H1 (cell line): Measurements from ENCODE around the gene ENTREP1.

Experiments used
- ATF2 ChIP-seq: IDR thresholded peaks from 2 replicates; pipeline ENCODE4 v1.6.1; 2012; ENCODE audit warnings: low read length, inconsistent platforms
- ATF3 ChIP-seq: IDR thresholded peaks from 2 replicates; pipeline ENCODE4 v1.6.1; 2011; ENCODE audit warnings: low read depth, mild to moderate bottlenecking, low read length; ENCODE audit not compliant: insufficient read depth
- BACH1 ChIP-seq: IDR thresholded peaks from 2 replicates; pipeline ENCODE4 v1.6.1; 2012; ENCODE audit warnings: low read length, improper control_type of control experiment
- CHD2 ChIP-seq: IDR thresholded peaks from 2 replicates; pipeline ENCODE4 v1.6.1; 2012; ENCODE audit warnings: low read length, improper control_type of control experiment
- CTCF ChIP-seq, 3 experiments: IDR thresholded peaks; 1 replicate in 2 of 3; 2 replicates in 1 of 3; pipeline versions ENCODE4 v1.5.1 to v1.6.1; 2011; ENCODE audit warnings: low read length in 3 of 3, mild to moderate bottlenecking in 3 of 3, inconsistent platforms in 2 of 3, low read depth in 1 of 3, moderate library complexity in 1 of 3; ENCODE audit not compliant: insufficient read depth in 1 of 3; ENCODE audit errors: control extremely low read depth in 1 of 3
- EP300 ChIP-seq, 2 experiments: IDR thresholded peaks; 1 replicate in 1 of 2; 2 replicates in 1 of 2; pipeline ENCODE4 v1.6.1; 2011 to 2012; ENCODE audit warnings: low read depth in 2 of 2, low read length in 2 of 2, mild to moderate bottlenecking in 2 of 2, borderline replicate concordance in 1 of 2, inconsistent platforms in 1 of 2, moderate library complexity in 1 of 2
- EZH2 ChIP-seq: fragments of 200-600 bp; sonication (generic); IDR thresholded peaks from 2 replicates; pipeline ENCODE4 v1.7.1; 2012; ENCODE audit warnings: low read depth, mild to moderate bottlenecking, moderate library complexity, low read length, inconsistent platforms; ENCODE audit not compliant: severe bottlenecking
- GTF2F1 ChIP-seq: IDR thresholded peaks from 2 replicates; pipeline ENCODE4 v1.6.1; 2012; ENCODE audit warnings: low read depth, low read length, improper control_type of control experiment, borderline replicate concordance
- POLR2A ChIP-seq, 2 experiments: IDR thresholded peaks; 1 replicate in 1 of 2; 2 replicates in 1 of 2; pipeline ENCODE4 v1.6.1; 2011; ENCODE audit warnings: low read depth in 2 of 2, low read length in 2 of 2, mild to moderate bottlenecking in 2 of 2; ENCODE audit errors: control extremely low read depth in 1 of 2
- POLR2AphosphoS5 ChIP-seq: IDR thresholded peaks from 2 replicates; pipeline ENCODE4 v1.6.1; 2011; ENCODE audit warnings: low read depth, low read length
- POU5F1 ChIP-seq: IDR thresholded peaks from 2 replicates; pipeline ENCODE4 v1.6.1; 2011; ENCODE audit warnings: low read depth, mild to moderate bottlenecking, low read length, moderate library complexity
- RNF2 ChIP-seq: fragments of 200-900, 300-1000 bp; sonication (generic); IDR thresholded peaks from 2 replicates; pipeline ENCODE4 v1.7.1; 2016; ENCODE audit warnings: borderline replicate concordance, low read depth, mild to moderate bottlenecking, antibody characterized with exemption, low read length; ENCODE audit not compliant: poor library complexity, severe bottlenecking; ENCODE audit errors: missing control alignments

DNA sequence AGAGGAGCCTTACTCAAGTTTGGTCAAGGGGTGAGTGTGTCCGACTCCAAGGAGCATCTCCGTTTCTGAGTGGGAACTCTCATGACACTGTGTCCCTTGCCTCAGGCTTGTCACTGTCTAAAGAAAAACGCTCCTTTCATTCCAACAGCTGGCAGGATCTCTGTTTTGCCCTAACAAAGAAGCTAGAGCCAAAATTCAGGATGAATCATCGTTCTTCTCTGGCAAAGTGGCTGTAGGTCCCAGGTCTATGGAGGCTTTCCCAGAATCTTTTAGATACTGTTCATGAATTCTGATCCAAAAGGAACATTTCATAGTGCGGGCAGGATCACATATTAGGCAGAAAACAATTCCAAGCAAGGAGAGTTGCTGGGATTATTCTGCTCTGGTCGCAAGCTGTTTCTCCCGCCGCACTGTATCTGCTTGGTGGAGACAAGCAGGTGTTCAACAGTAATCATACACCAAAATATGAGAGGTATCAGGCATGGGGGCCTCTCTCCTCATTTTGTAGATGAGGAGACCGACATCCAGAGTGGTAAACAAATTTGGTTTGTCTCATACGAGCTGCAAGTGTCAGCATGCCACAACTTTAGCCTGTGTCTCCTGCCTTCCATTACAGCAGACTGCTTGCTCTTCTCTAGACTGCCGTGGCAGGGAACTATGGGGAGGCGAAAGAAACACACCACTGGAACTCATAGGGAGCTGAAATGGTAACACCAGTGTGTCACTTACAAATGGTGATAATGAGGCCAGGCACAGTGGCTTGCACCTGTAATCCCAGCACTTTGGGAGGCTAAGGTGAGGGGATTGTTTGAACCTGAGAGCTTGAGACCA, 72.6 kb downstream of the ENTREP1 start:
- TF ChIP-seq EP300 (IDR thresholded peaks at IDR 0.05; ENCODE audit: borderline replicate concordance in 1 of 2, low read depth in 2 of 2, low read length in 2 of 2) = no peak
- no peak for TF ChIP-seq ATF3
- TF ChIP-seq GTF2F1 = no peak
- TF ChIP-seq BACH1 = no peak
- no peak for TF ChIP-seq CTCF (IDR thresholded peaks at IDR 0.05; ENCODE audit: control extremely low read depth in 1 of 3, insufficient read depth in 1 of 3, low read depth in 1 of 3, low read length in 3 of 3)
- TF ChIP-seq POU5F1 = no peak
- TF ChIP-seq RNF2 = no peak
- no peak for TF ChIP-seq CHD2
- TF ChIP-seq POLR2A (IDR thresholded peaks at IDR 0.05; ENCODE audit: control extremely low read depth in 1 of 2, low read depth in 2 of 2, low read length in 2 of 2) = no peak
- no peak for TF ChIP-seq EZH2
- TF ChIP-seq POLR2AphosphoS5 = no peak
- TF ChIP-seq ATF2 = no peak
